A549 (cell line): ENCODE results near the gene SETD2.

ENCODE experiments used
- CBX8 ChIP-seq: fragments of 200-600 bp; sonication (generic); IDR thresholded peaks from 2 replicates; pipeline ENCODE4 v1.6.1; 2016
- CHD4 ChIP-seq: fragments of 200-600 bp; sonication (generic); IDR thresholded peaks from 2 replicates; pipeline ENCODE4 v1.6.1; 2016; ENCODE audit warnings: antibody characterized with exemption, mild to moderate bottlenecking, borderline replicate concordance
- EHF ChIP-seq: fragments of 250-450 bp; sonication (Bioruptor Pico); IDR thresholded peaks from 2 replicates; pipeline ENCODE4 v1.5.0; 2020; ENCODE audit warnings: mild to moderate bottlenecking
- EP300 ChIP-seq, 2 experiments: fragments of >200 bp; sonication (Bioruptor Twin); formaldehyde crosslinking; IDR thresholded peaks; 2 replicates in 1 of 2; 3 replicates in 1 of 2; pipeline ENCODE4 v1.6.1; 2016 to 2017
- HMGXB4 ChIP-seq: fragments of 250-450 bp; sonication (Bioruptor Pico); IDR thresholded peaks from 2 replicates; pipeline ENCODE4 v1.5.0; 2021; ENCODE audit warnings: mild to moderate bottlenecking, moderate library complexity, borderline replicate concordance
- JUN ChIP-seq, 2 experiments: fragments of >200 bp; sonication (Bioruptor Twin); formaldehyde crosslinking; IDR thresholded peaks; 2 replicates in 1 of 2; 3 replicates in 1 of 2; pipeline ENCODE4 v1.6.1; 2016 to 2017
- NPAS2 ChIP-seq: fragments of 250-450 bp; sonication (Bioruptor Pico); IDR thresholded peaks from 2 replicates; pipeline ENCODE4 v1.8.0; 2022; ENCODE audit warnings: mild to moderate bottlenecking, moderate library complexity, borderline replicate concordance
- NR3C1 ChIP-seq: fragments of >200 bp; sonication (Bioruptor Twin); formaldehyde crosslinking; IDR thresholded peaks from 3 replicates; pipeline ENCODE4 v1.6.1; 2017
- POLR2A ChIP-seq: IDR thresholded peaks from 2 replicates; pipeline ENCODE4 v1.6.1; 2012; ENCODE audit warnings: mild to moderate bottlenecking, low read length
- ZNF302 ChIP-seq: fragments of 250-450 bp; sonication (Bioruptor Pico); IDR thresholded peaks from 2 replicates; pipeline ENCODE4 v1.9.0; 2021; ENCODE audit warnings: inconsistent platforms, mild to moderate bottlenecking, moderate library complexity
- TF ChIP-seq, protein P1 (sequence below): fragments of >200 bp; sonication (Bioruptor Twin); formaldehyde crosslinking; IDR thresholded peaks from 3 replicates; pipeline ENCODE4 v1.5.1; 2016
- TF ChIP-seq, protein P2 (sequence below): IDR thresholded peaks from 2 replicates; pipeline ENCODE4 v1.6.1; 2012; ENCODE audit warnings: low read depth, borderline replicate concordance
- TF ChIP-seq, protein P3 (sequence below): fragments of 450-650 bp; IDR thresholded peaks from 2 replicates; pipeline ENCODE4 v1.6.1; 2014; ENCODE audit warnings: antibody characterized with exemption

DNA sequence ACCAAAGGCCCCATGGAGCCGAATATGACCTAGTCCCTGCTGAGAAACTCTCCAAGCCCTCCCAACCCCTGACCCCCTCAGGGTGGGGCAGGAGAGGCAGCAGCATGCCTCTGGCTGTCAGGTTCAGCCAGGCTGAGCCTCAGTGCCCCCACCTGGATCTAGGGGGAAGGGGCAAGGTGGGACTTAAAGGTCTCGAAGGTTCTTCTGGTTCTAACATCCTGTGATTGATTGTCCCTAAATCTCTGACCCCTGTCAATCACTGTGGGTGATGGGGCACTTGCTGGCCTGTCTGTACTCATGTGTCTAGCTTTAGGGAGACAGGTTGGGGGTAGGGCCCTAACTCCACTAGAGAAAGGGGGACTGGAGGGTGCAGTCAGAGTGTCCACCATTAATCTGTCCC lies 170.6 kb downstream of the SETD2 start:
- TF ChIP-seq, protein P1, sequence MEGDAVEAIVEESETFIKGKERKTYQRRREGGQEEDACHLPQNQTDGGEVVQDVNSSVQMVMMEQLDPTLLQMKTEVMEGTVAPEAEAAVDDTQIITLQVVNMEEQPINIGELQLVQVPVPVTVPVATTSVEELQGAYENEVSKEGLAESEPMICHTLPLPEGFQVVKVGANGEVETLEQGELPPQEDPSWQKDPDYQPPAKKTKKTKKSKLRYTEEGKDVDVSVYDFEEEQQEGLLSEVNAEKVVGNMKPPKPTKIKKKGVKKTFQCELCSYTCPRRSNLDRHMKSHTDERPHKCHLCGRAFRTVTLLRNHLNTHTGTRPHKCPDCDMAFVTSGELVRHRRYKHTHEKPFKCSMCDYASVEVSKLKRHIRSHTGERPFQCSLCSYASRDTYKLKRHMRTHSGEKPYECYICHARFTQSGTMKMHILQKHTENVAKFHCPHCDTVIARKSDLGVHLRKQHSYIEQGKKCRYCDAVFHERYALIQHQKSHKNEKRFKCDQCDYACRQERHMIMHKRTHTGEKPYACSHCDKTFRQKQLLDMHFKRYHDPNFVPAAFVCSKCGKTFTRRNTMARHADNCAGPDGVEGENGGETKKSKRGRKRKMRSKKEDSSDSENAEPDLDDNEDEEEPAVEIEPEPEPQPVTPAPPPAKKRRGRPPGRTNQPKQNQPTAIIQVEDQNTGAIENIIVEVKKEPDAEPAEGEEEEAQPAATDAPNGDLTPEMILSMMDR = no peak
- no peak for TF ChIP-seq HMGXB4 (CRISPR knock-in tag)
- no peak for TF ChIP-seq EHF (CRISPR knock-in tag)
- TF ChIP-seq, protein P2, sequence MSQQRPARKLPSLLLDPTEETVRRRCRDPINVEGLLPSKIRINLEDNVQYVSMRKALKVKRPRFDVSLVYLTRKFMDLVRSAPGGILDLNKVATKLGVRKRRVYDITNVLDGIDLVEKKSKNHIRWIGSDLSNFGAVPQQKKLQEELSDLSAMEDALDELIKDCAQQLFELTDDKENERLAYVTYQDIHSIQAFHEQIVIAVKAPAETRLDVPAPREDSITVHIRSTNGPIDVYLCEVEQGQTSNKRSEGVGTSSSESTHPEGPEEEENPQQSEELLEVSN = no peak
- TF ChIP-seq CHD4 = no peak
- TF ChIP-seq CBX8 = no peak
- TF ChIP-seq JUN (IDR thresholded peaks at IDR 0.05) = no peak
- TF ChIP-seq ZNF302 (CRISPR knock-in tag) = no peak
- no peak for TF ChIP-seq POLR2A
- TF ChIP-seq EP300 (IDR thresholded peaks at IDR 0.05) = no peak
- TF ChIP-seq NR3C1 = no peak
- TF ChIP-seq, protein P3, sequence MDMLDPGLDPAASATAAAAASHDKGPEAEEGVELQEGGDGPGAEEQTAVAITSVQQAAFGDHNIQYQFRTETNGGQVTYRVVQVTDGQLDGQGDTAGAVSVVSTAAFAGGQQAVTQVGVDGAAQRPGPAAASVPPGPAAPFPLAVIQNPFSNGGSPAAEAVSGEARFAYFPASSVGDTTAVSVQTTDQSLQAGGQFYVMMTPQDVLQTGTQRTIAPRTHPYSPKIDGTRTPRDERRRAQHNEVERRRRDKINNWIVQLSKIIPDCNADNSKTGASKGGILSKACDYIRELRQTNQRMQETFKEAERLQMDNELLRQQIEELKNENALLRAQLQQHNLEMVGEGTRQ = no peak
- no peak for TF ChIP-seq NPAS2 (CRISPR knock-in tag)
